HG02798 (cell line): ENCODE results near the gene APLN.

Source experiments
- ATAC-seq: cut with Tn5 transposase; IDR thresholded peaks from one replicate; pipeline ENCODE4 v1.9.1; 2021; ENCODE audit warnings: mild to moderate bottlenecking; ENCODE audit not compliant: unreplicated experiment, poor library complexity

Gene APLN

DNA sequence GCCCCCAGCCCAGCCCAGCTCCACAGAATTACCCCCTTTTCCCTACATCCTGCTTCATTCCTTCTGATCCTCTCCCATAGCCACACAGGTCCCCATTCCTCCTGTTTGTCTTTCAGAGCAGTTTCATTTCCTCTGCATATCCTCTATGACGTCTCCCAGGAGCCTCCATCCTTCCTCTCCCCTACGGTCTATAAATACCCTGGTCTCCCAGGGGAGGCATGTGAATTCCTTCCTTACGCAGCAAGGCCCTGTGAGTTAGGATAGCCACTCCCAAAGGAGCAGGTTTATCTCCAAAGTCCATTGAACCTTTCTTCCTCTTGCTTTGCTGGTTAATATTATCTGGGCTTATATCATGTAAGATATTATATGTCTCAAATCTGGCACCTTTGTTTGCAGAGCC is 8.4 kb upstream of the APLN start:
- ATAC-seq, result no peak

DNA sequence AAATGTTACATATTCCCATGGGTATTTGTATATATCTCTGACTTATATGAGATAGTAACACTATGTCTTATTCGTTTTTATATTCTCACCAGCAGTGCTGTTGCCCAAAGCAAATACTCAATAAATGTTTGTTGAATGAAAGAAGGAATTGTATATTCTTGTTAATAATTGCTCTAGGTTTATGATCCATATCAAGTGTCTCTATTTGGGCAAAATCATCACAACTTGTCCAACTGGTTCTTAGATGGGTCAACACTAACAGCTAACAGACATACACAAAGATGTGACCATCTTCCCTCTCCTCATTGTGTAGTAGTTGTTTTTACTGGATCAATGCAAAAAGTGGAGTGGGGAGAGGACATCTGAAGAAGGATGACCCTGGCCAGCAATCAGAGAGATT is 6.6 kb upstream of the APLN start:
- ATAC-seq, result no peak

- ATAC-seq, result no peak
Observed at GRCh38 chrX:129659861-129660260, 5.1 kb upstream of the APLN start.

GRCh38 chrX:129659141-129659540 is 4.4 kb upstream of the APLN start:
- ATAC-seq, result no peak

- ATAC-seq, result no peak
Observed at GRCh38 chrX:129658429-129658828, 3.7 kb upstream of the APLN start.

- no peak for ATAC-seq
Observed at GRCh38 chrX:129655547-129656249, 942 bp upstream of the APLN start.

DNA sequence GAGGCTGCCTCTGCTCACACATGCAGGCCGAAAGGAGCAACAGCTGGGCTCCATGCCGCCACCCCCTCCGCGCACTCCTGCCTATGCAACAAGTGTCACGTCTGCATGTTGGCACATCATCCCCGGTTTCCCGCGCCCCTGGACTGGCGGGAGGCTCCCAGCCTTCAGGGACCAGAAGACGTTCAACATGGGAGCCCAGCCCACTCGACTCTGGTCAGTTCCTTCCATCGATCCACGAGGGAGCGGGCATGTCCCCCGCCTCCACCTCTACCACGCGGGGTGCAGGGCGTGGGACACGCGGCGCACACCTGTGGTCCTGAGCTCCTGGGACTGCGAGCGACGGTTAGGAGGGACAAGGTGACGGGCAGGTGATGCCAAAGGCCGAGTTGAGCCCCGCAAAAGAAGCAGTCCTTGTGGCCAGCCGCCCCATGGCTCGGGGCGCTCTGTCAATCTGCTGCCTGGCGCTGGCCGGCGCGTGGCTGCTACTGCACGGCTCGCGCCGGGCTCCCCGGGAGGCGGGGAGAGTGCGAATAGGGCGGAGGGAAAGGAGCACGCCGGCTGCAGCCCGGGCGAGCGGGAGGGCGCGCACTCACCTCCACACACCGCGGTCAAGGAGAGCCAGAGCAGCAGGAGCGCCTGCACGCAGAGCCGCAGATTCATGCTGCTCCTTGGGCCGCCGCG is 645 bp downstream of the APLN start:
- peak; percentile 78 for ATAC-seq

DNA sequence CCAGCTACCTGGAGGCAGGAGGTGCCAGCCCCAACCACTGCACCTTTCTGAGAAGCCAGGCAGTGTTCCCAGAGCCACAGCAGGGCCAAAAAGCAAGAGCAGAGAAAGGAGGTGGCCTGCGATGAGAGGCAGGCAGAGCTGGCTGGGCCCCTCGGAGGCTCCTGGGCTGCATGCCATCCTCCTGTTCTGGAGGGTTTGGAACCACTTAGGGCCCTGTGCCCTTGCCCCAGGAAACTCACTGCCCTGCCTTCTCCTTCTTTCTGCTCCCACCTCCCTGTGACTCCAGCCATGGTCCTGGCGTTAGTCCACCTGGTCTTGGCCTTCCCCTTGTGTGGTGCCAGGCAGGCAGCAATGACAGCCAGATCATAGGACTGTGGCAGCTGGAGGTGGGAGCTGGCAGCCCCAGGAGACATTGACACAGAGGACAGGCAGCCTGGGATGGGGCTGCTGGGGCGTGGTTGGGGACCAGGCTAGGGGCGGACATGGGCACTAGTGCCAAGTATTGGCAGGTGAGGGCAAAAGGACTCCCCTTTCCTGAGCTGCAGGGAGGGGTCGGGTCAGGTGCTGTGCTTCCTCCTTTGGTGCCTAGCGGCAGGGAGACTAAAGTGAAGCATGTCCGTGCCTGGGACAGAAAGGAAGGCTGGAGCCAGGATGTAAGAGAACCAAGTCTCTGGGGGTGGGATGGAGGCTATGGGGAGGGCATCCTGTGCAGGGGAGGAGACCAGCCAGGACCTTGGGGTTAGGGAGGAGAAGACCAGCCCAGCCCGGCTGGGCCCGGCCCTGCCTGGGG is 1.4 kb downstream of the APLN start:
- no peak for ATAC-seq

DNA sequence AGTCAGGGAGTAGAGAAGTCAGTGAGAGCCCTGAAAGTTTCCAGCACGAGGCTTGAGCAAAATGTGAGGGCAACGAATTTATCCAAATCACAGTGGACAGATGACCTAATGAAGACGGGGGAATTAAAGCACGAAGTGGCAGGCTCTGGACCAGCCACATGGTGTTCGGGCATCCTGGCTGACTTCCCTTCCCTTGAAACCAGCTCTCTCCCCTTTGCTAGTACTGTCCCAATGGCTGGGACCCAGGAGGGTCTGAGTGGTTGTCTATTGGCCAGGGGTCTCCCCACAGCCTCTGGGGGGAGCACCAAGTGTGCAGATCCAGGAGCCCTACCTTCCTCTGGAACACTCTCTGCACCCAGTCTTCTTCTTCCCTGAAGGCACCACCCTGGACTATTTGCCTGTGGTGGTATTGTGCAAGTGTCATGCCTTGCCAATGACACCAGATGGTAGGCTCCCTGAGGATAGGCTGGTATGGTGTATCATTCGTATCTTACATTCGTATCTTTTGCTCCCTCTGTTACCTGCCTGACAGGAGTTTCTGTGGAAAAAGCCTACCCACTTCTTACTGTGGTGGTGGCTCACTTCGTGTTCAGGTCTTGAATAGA is 2.1 kb downstream of the APLN start:
- ATAC-seq, result no peak

GRCh38 chrX:129651756-129652564 is 2.8 kb downstream of the APLN start:
- ATAC-seq, result no peak

GRCh38 chrX:129650821-129651510 is 3.8 kb downstream of the APLN start:
- ATAC-seq, result no peak

DNA sequence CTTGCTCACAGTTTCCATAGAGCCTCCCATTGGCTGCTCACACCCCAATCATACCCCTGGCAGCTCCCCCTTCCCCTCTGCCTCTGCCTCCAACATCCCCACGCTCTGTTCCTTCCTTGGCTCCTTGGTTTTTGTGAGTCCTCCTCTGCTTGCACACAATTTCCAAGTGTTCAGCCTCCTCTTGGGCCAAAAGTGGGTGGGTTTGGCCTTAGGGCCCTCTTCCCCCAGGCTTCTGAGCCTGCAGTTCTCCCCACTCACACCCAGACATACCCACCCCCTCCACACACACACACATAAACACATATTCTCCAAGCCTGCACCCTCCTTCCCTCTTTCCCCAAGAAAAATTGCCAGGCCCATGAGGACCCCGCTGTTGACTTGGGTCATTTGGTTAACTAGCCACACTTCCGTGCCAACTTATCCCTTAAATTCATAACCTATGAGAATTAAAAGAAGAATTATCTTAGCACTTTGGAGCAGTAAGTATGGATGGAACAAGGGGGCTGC is 4.5 kb downstream of the APLN start:
- ATAC-seq, result no peak

GRCh38 chrX:129649268-129650182 is 5.2 kb downstream of the APLN start:
- no peak for ATAC-seq

- ATAC-seq, result no peak
Observed at GRCh38 chrX:129648514-129649267, 6.1 kb downstream of the APLN start.

DNA sequence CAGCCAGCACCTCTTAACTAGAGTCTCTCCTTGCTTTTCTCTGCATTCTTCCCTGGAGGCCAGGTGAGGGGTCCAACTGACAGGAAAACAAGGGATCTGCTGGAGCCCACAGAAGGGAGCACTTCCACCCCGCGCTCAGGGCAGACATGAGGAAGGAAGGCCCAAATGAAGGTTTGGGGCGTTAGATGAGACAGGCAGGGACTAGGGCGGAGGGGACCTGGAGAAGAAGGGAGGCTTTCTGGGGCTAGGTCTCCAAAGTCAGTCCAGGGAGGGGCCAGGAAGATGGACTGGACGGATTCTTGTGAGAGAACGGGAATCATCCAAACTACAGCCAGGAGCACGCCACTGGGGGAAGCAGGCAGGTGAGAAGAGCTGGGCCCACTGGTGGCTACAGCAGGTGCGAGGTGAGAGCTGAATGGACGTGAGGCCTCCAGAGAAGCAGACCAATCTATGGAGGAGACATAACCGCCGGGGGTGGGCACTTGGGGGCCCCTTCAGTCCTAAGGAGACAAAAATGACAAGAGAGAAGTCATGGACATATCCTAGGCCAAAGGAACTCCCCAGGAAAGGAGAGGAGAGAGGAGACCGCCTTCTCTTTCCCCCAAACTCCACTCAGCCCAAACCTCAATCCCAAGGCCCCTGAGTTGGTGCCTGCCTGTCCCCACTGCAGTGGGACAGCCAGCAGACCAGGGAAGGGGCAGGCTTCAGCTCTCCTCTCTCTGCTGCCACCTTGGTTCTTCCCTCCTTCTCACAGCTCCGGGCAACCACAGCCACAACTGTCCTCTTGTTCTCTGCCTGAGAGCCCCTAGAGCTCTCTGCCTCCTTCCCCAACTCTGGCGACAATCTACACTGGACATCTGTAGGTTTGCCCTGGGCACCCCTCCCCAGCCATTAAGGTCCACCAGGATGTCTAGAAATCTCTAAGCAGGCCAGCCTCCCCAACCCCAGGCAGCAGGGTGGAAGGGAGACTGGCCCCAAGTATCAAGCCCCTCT is 7.0 kb downstream of the APLN start:
- ATAC-seq, result no peak
